Measurements from ENCODE around the gene TENM4.

GRCh38 chr11:79441461-79441875 lies 638 bp upstream of the TENM4 start:
- TF ChIP-seq CTCF (IDR thresholded peaks at IDR 0.05) (no peak), POLR2A (IDR thresholded peaks at IDR 0.05) (no peak)
